ENCODE measurements around the gene PLEKHA6. TPM values are rescaled to one million over a fixed set of nuclear protein-coding genes. Genes with fewer than 3 reads are reported as not detected.

Gene PLEKHA6
- total and polyA plus RNA-seq, 2 of the 4 experiments (the other 2 are of a cell fraction) = 8.2 to 19.9 TPM

DNA sequence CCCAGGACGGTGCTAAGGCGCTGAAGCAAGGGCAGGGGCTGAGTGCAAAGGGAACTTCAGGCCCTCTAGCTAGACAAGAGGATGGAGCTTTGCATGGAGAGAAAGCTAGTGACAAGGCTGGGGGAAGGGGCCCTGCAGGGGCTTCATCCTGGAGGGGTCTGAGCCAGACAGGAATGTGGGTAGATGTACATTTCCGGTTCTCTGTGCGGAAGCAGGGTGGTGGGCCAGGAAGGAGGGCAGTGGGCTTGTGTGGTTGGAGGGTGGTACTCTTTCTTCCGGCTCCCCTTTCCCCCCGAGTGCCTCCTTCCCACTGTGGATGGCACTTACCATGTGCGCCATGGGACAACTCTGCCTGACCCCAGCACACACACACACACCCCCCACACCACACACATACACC, 165.0 kb downstream of the PLEKHA6 start:
- Histone ChIP-seq H3K36me3 (ENCODE audit: control insufficient read depth, insufficient read depth, low read length) (no peaks in the 10 kb centered on the region), H3K18ac (ENCODE audit: low read depth, low read length) (peak overlapping the region; percentile 98; the same call in 1 of the 2 replicates), H3K56ac (ENCODE audit: extremely low read depth, insufficient read depth, low read length) (no peak overlapping the region), H4K5ac (ENCODE audit: low read depth, low read length) (peak overlapping the region; percentile 92; the same call in 1 of the 2 replicates), H3K79me1 (ENCODE audit: low read depth in 1 of 2, low read length in 2 of 2) (peaks cover 6 to 30% of the 10 kb centered on the region in 2 experiments; a peak in 3 of 4 replicates), H3K4me3 (ENCODE audit: insufficient read depth, low read depth, low read length) (no peak overlapping the region), H3K4me1 (ENCODE audit: control insufficient read depth, insufficient read depth, low read length) (peaks cover 41% of the 10 kb centered on the region), H2AK5ac (ENCODE audit: low read depth, low read length) (peak overlapping the region; percentile 100), H2BK20ac (ENCODE audit: low read depth, low read length) (peak overlapping the region; percentile 100), H2AFZ (replicated peaks; ENCODE audit: low read length, poor library complexity) (peak overlapping the region; percentile 47), H2BK15ac (ENCODE audit: low read depth, low read length) (peak overlapping the region; percentile 100; the same call in 2 of the 3 replicates), H3K27me3 (ENCODE audit: control insufficient read depth, insufficient read depth, low read length) (no peaks in the 10 kb centered on the region), H4K91ac (ENCODE audit: insufficient read depth, low read depth, low read length) (peak overlapping the region; percentile 99), H4K20me1 (ENCODE audit: insufficient read depth, low read length) (no peaks in the 10 kb centered on the region), H2AK9ac (replicated peaks; ENCODE audit: low read depth, low read length, poor library complexity) (peak overlapping the region; percentile 81), H3K9me1 (ENCODE audit: insufficient read depth, low read length) (peaks cover 33% of the 10 kb centered on the region), H3K9ac (ENCODE audit: low read depth, low read length) (no peak overlapping the region), H3K9me3 (ENCODE audit: control insufficient read depth, insufficient read depth, low read length) (no peaks in the 10 kb centered on the region), H3K4me2 (ENCODE audit: low read depth, low read length) (no peak overlapping the region; the same call in 1 of the 2 replicates), H2BK5ac (ENCODE audit: low read depth, low read length, poor library complexity, severe bottlenecking) (peak overlapping the region; percentile 100), H2BK120ac (ENCODE audit: low read depth, low read length) (peak overlapping the region; percentile 100), H3K27ac (ENCODE audit: insufficient read depth, low read length) (no peak overlapping the region), H4K8ac (ENCODE audit: low read depth in 2 of 2, low read length in 2 of 2) (peak overlapping the region; percentile 72 to 99), H3K4ac (ENCODE audit: low read depth, low read length) (peak overlapping the region; percentile 100), H3K14ac (replicated peaks; ENCODE audit: low read depth, low read length) (peak overlapping the region; percentile 100), H3K23ac (ENCODE audit: low read depth, low read length) (peak overlapping the region; percentile 100; the same call in 1 of the 2 replicates)
- dilution Hi-C loops (cut with HindIII; ENCODE audit: low sequenced_read_pairs, unreplicated experiment) (no loop called here), intact Hi-C loops (cut with micrococcal nuclease) (no loop called here), in situ Hi-C loops (cut with MboI; ENCODE audit: low sequenced_read_pairs) (no loop called here)
- no peak for ATAC-seq (ENCODE audit: low read depth)
- no CpG with 5 or more reads among the region's 7 CpGs for WGBS, 2 experiments (ENCODE audit: extremely low coverage in 2 of 2, insufficient read length in 1 of 2)
- CTCF ChIA-PET = no interaction called here
- TF ChIP-seq MAZ (IDR thresholded peaks at IDR 0.05; ENCODE audit: borderline replicate concordance, low read depth, low read length) (no peak), FOS (IDR thresholded peaks at IDR 0.05; ENCODE audit: low read depth, low read length) (no peak), CEBPB (IDR thresholded peaks at IDR 0.05; ENCODE audit: low read depth, low read length) (no peak), CHD1 (IDR thresholded peaks at IDR 0.05; ENCODE audit: low read depth, low read length) (no peak), MAFK (IDR thresholded peaks at IDR 0.05; ENCODE audit: low read depth, low read length) (no peak), NFE2L2 (IDR thresholded peaks at IDR 0.05; ENCODE audit: low read depth, low read length) (no peak), BHLHE40 (IDR thresholded peaks at IDR 0.05; ENCODE audit: low read depth, low read length) (no peak), MXI1 (IDR thresholded peaks at IDR 0.05; ENCODE audit: borderline replicate concordance, low read depth, low read length) (no peak), RAD21 (IDR thresholded peaks at IDR 0.05; ENCODE audit: low read length) (no peak), RCOR1 (IDR thresholded peaks at IDR 0.05; ENCODE audit: insufficient replicate concordance, low read length) (no peak), SMC3 (IDR thresholded peaks at IDR 0.05; ENCODE audit: low read depth, low read length) (no peak), RFX5 (IDR thresholded peaks at IDR 0.05; ENCODE audit: low read depth, low read length) (no peak)
- TF ChIP-seq, protein P1, sequence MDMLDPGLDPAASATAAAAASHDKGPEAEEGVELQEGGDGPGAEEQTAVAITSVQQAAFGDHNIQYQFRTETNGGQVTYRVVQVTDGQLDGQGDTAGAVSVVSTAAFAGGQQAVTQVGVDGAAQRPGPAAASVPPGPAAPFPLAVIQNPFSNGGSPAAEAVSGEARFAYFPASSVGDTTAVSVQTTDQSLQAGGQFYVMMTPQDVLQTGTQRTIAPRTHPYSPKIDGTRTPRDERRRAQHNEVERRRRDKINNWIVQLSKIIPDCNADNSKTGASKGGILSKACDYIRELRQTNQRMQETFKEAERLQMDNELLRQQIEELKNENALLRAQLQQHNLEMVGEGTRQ (IDR thresholded peaks at IDR 0.05; ENCODE audit: low read depth, low read length) = no peak
- TF ChIP-seq, protein P2, sequence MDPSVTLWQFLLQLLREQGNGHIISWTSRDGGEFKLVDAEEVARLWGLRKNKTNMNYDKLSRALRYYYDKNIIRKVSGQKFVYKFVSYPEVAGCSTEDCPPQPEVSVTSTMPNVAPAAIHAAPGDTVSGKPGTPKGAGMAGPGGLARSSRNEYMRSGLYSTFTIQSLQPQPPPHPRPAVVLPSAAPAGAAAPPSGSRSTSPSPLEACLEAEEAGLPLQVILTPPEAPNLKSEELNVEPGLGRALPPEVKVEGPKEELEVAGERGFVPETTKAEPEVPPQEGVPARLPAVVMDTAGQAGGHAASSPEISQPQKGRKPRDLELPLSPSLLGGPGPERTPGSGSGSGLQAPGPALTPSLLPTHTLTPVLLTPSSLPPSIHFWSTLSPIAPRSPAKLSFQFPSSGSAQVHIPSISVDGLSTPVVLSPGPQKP (IDR thresholded peaks at IDR 0.05; ENCODE audit: borderline replicate concordance, low read depth, low read length) = no peak
- TF ChIP-seq, protein P3, sequence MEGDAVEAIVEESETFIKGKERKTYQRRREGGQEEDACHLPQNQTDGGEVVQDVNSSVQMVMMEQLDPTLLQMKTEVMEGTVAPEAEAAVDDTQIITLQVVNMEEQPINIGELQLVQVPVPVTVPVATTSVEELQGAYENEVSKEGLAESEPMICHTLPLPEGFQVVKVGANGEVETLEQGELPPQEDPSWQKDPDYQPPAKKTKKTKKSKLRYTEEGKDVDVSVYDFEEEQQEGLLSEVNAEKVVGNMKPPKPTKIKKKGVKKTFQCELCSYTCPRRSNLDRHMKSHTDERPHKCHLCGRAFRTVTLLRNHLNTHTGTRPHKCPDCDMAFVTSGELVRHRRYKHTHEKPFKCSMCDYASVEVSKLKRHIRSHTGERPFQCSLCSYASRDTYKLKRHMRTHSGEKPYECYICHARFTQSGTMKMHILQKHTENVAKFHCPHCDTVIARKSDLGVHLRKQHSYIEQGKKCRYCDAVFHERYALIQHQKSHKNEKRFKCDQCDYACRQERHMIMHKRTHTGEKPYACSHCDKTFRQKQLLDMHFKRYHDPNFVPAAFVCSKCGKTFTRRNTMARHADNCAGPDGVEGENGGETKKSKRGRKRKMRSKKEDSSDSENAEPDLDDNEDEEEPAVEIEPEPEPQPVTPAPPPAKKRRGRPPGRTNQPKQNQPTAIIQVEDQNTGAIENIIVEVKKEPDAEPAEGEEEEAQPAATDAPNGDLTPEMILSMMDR (conservative IDR thresholded peaks at IDR 0.05; ENCODE audit: low read depth, low read length) = no peak
- BruUV-seq (replicated peaks) = no TSS peak
- POLR2A ChIA-PET (ENCODE audit: unreplicated experiment) = no interaction called here
- no peak for DNase-seq

Measured in IMR-90 (cell line).